NCI-H2107 treated with DMSO at 0.1 percent for 48 hours (cell line): ENCODE measurements around the gene VSIG10L.

ENCODE experiments used
- DNase-seq: peaks from one replicate; lab custom pipeline; 2025; ENCODE audit not compliant: unreplicated experiment; lab: John Stamatoyannopoulos, UW

The VSIG10L gene

DNA sequence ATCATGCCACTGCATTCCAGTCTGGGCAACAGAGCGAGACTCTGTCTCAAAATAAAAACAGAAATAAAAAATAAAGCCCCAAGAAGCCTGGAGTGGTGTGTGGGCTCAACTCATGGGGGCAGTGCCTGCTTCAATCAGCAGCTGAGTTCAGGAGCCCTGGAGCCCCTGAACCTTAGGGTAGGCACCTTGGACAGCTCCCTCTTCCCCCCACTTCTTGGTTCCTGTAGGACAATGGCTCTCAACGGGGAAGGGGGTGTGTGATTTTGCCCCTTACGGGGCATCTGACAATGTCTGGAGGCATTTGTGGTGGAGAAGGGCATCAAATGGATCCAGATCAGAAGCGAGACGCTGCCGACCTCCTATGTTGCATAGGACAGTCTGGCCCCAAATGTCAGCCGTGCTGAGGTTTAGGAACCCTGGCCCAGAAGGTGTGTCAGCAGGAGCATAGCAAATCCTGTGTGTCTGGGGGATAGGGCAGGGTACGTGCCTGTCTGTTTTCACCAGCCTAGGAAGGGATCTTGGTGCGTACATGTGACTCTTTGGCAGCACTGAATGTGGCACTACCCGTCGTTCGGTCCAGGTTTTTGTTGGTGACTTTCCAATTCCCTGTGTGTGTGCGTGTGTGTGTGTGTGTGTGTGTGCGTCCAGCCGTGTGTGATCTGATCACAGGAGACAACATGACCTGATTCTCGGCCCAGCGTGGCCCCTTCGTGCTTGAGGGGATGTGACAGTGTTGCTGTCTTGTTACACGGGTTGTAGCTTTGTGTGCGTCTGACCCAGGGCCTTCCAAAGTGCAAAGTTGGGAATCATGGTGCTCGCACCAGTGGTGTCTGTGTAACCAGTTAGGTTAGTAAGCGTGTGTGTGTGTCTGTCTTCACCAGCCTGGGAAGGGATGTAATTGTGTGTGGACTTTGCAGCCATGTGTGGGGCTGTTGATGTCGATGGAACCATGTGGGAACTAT lies 23.0 kb downstream of the VSIG10L start:
- DNase-seq: no peak

DNA sequence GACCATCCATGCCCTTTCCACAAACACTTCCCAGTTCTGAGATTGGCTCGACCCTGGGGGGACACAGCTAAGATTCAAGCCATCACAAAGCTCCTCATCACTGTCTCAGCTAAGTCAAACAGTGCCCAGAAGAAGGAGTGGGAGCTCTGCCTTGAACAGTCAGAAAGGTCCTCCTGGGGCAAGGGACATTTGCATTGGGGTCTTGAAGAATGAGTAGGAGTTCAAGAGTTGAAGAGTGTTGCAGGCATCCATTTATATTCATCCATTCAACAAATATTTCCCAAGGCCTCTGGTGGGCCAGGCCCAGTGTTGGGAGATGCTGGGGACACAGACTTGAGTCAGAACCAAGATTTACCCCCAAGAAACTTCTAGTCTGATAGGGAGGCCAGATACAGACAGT lies 24.0 kb downstream of the VSIG10L start:
- DNase-seq: no peak

DNA sequence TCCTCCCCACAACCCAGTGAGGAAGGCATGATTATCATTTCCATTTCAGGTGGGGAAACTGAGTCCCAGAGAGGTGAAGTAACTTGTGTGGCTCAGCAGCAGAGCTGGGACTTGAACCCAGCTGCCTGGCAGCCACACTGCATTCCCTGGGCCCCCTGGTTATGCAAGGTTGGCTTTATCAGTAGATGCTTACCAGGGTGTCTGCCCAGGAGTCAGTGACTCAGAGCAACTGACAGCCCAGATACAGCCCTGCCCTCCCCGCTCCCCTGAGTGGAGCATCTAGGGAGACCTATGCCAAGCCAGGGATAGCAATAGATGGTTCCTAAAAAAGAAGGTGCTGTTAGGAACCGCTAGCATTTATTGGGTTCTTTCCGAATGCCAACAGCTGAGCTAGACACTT lies 24.6 kb downstream of the VSIG10L start:
- no peak for DNase-seq

DNA sequence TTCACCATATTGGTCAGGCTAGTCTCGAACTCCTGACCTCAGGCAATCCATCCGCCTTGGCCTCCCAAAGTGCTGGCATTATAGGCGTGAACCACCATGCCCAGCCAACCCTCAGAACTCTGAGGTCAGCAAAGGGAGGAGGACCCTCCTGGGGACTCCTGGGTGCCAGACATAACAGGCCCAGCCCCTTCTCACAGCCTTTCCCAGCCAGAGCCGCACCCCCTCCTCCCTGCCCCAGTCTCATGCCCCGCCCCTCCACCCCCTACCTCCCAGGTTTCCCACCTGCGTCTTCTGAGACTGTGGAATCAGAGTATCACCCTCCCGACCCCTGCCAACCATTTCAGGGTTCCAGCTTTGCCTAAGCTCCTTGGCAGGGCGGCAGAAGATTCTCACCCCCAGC lies 25.3 kb downstream of the VSIG10L start:
- DNase-seq: no peak

DNA sequence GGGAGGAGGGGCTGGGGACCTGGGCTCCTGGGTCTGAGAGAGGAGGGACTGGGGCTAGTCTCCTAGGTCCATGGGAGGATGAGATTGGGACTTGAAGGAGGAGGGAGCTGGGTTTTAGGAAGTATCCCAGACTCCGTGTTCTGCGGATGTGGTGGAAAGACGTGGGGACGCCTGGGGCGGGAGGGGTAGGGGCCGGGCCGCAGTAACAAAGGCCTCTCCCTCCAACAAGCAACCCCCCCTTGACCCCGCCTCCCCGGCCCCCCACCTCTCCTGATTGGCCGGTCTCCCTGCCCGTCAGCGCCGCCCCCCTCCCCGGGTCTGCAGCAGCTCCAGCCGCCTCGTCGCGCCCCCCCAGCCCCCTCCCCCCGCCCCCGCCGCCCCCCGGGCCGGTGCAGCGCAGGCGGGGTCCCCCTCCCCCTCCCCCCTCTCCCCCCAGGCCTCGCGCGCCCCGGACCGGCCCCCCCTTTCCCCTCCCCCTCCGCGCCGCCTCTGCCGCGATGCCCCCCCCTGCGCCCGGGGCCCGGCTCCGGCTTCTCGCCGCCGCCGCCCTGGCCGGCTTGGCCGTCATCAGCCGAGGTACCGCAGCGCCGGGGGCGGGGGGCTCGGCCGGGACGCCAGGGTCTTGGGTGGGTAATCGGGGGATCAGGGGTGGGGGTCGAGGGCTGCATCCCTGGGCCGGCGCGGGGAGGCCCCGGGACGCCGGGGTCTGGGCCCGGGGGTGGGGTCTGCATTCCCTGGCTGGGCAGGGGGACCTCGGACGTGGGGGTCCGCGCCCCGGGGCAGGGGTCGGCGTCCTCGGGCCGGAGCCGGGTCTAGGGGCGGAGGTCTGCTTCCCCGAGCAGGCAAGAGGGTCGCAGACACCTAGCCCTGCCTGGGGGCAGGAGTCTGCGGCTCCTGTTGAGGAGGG lies 30.3 kb downstream of the VSIG10L start, which contains the start of gene IGLON5:
TSS of gene IGLON5 (plus strand) at position 294 of the 907 bp plus-strand sequence. CDS start at position 498, 204 bp downstream.
- no peak for DNase-seq

DNA sequence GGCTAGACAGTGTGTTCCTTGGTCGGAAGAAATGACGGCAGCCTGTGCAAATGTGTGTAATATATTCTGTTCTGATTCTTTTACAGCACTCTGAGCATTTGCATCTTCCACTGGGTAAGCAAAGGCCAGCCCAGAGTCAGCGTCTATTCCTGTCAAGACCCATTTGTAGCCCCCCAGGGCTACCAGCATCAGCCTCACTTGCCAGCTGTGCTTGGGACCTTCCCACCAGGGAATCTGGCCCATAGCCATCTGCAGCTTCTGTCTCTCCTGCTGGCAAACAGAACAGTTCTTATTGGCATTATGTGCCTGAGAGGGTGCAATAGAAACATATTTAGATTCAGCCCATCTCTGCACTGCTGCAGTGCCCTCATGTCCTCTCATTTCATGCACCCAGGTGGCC lies 36.5 kb downstream of the VSIG10L start:
- DNase-seq: no peak

DNA sequence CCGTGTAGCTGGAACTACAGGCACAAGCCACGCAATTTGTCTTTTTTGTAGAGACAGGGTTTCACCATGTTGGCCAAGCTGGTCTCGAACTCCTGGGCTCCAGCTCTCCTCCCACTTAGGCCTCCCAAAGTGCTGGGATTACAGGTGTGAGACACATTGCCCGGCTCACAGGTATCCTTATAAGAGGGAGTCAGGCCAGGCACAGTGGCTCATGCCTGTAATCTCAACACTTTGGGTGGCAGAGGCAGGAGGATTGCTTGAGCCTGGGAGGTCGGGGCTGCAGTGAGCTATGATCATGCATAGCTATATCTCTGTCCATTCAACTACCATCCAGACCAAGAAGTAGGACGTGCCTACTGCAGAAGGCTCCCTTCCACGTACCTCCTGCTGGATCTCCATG lies 40.7 kb downstream of the VSIG10L start:
- no peak for DNase-seq

DNA sequence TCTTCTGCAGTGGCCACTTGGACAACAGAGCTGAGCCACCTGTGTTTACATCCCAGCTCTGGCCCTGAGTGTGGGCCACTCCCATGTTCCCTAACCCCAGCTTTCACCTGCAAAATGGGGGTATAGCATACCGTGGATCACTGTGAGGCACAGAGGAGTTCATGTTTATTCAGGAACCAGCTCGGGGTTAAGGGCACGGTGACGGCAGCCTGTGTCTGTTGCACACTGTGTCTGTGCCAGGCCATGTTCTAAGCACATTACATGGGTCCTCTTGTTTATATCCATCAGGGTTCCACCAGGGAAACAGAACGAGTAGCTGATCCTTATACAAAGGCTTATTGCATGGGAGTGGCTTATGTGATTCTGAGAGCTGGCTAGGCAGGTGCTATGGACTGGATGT lies 44.5 kb downstream of the VSIG10L start:
- DNase-seq: no peak

DNA sequence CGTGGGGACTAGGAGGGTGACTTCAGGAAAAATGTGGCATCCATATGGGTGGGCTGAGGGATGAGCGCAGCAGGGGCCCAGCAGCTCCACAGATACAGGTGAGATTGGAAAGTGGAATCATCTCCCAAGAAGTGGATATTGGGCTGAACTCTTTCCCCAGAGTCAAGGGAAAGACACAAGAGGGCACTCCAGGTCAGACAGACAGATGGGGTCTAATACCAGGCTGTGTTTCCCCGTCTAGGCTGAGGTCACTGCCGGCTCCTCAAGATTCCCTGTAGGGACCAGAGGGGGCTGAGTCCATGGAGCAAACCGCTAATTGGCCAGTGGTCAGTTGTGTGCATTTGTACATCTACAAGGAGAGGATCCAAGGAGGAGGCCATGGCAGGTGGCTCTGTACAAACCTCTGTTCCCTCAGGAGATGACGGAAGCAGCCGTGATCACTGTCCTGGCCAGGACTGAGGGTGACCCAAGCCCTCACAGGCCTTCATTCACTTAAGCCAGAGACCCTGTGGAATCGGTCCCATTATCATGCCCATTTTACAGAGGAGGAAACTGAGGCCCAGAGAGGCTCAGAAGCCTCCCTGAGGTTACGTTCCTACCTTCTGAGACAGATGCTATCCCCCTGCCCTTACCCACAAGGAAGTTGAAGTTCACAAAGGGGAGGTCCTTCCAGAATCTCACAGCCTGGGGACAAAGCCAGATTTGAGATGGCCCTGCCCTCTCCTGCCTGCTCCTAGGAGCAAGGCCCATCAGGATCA lies 45.4 kb downstream of the VSIG10L start:
- no peak for DNase-seq

DNA sequence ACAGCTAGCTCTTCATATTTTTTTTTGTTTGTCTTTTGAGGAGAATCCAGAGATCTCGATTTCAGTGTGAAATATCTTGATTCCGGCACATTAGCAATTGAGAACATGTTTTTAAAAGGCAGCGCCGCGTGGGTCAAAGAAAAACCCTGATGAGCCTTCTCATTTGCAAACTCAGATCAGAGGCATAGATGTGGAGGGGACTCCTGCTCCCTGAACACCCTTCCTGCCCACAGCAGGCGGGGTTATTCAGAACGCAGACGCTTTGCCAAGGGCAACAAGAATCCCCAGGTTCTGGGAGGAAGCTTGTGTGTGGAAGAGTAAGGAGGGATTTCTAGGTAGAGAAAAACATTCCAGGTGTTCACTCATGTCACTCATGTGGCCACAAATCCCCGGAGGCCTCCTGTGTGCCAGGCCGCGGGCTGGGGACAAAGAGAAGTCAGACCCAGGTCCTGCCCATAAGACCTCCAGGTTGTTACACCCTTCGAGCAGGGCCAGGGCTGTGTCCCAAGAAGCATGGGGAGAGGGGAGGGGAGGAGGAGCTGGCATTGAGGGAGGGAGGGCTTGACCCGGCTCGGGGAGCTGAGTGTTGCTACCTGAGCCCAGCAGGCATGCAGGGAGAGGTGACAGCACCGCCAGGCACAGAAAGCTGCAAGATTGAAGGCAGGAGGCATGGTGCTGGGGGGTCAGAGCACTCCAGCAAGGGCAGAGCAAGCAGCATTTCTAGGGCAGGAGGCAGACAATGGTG lies 46.4 kb downstream of the VSIG10L start:
- no peak for DNase-seq

DNA sequence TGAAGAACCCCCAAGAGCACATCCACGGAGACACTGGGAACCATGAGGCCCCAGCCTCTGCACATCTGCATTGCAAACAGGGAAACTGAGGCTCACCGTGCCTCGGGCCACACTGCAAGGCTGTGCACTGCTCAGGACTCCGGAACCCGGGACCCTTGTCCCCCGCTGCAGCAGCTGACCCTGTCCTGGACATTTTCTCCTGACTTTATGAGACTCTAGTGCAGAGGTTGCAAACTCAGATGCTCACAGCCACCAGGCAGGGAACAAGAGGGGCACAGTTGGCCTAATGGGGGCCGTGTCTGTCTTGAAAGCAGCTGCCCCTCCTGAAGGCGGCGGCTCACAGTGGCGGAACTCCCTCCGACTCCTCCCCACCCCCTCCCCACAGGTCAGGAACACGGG lies 47.0 kb downstream of the VSIG10L start:
- no peak for DNase-seq

DNA sequence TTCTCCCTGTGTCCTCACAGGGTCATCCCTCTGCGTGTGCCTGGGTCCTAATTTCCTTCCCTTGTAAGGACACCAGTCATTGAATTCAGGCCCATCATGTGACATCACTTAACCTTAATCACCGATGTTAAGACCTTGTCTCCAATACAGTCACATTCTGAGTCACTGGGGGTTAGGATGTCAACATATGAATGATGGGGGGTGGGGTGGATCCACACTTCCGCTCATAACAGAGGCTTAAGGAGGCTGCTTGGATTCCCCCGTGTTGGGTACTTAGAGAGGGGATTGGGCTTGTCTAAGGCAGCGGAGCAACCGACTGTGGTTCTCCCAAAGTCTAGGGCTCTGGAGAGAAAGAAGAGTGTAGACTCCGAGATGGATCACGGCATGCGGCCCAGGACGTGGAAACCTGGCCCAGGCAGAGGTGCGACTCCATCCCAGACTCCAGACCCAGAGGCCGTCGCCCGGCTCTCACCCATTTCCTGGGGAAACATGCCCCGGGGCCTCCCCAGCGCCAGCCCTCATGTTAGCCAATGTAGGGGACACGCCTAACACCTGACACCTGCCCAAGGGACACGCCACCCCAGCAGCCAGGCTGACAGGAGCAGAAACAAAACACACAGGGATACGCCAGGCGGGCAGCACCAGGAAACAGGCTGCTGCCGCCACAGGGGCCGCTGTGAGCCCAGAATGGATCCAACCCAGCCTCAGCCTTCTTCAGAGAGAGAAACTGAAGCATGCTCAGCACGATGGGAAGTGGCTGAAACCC lies 47.5 kb downstream of the VSIG10L start:
- DNase-seq: no peak

DNA sequence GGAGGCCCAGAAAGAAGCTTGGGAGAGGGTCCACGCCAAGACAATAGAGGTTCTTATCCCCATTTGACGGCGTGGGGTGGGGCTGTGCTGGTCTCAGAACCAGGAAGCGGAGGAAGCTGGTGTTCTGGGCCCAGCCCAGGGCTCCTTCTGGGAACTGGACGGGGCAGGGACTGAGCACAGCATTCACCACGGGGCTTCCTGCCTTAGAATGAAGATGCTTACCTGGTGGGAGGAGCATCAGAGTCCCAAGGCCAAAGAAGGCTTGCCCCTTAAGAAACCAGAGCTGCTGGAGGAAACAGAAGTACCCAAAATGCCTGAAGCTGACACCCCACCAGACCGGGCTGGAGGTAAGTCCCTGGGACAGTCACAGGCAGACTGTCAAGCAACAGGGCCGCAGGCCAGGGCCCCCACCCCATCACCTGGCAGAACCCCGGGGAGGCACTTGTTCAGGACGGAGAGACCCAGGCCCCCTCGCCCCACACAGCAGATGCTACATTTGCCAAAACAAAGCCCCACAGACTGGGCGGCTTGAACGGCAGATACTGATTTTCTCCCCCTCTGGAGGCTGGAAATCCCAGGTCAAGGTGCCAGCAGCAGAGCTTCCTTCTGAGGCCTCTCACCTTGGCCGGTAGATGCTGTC lies 48.2 kb downstream of the VSIG10L start:
- DNase-seq: no peak

DNA sequence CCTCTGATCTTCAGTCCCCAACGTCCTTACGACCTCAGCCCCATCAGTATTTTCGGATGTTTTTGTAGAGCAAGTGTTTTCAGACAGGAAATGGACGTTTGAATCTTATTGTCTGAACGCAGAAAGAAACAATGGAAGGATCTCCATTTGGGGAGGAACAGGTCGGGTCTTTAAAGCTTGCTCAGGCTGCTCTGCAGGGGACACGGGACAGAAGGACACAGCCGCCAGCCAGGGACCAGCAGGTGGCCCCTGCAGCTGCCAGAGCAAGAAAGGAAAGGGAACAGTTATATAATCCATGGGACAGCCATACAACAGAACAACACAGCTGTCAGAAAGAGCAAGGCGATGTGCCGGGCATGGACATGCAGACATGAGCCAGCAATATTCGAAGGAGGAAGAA lies 49.0 kb downstream of the VSIG10L start:
- DNase-seq: no peak

DNA sequence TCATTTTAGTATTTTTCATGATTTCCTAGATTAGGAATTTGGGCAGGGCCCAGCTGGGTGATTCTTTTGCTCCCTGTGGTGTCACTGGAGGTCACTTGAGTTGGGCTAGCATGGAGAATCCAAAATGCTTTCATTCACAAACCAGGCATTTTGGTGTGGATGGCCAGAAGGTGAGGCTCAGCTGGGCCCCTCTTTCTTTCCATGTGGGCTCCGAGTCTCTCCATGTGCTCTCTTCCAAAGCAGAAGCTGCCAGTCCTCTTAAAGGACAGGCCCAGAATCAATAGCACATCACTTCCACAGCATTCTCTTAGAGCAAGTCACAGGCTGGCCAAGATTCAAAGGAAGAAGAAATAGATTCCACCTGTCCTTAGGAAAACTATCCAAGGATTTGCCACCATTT lies 52.3 kb downstream of the VSIG10L start:
- no peak for DNase-seq

DNA sequence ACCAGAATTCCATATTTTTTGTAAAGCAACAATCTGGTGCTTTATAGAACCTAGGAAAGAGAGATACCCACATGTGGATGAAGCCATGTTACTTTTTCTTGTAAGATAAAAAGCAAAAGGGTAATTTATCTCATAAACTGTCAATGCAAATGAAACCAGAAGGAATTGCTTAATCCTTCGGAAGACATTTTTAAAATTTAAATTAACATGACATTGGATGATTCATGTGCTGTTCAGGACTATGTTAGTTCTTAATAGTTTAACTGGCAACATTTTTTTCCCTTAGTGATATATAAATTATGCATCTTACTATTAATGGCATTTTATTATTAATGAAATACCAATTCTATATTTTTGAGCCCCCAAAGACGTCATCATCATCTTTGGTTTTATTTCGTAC lies 56.3 kb downstream of the VSIG10L start:
- DNase-seq: no peak

DNA sequence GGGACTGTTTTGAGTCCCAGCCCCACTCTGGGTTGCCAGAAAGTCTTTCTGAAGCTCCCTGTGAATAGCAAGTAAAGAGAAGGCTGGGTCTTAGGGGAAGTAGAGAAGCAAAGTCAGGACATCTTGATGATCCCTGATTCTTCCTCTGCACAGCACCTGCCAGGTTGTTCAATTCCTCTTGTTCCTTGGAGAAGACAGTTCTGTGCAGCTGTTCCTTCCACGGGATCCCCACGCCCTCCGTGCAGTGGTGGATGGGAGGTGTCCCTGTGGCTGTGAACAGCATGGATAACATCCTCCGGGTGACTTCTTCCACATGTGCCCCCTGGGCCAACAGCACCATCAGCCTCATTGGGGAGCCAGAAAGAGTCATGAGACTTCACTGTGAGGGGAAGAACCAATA lies 59.6 kb downstream of the VSIG10L start:
- no peak for DNase-seq
